GM12878 (cell line): Measurements from ENCODE around the gene ADCY1. TPM values are rescaled to one million over a fixed set of nuclear protein-coding genes. Genes with fewer than 3 reads are reported as not detected.

Source experiments
- ATAC-seq: fragments of 200-7000 bp; cut with Tn5 transposase; 3 replicates; pipeline ENCODE4 v1.9.1; 2020; ENCODE audit warnings: mild to moderate bottlenecking, moderate library complexity
- BruUV-seq: library from RNA; stranded (reverse); fragments of 400-500 nt; replicated peaks from 2 replicates; lab custom pipeline; 2021; lab: Mats Ljungman, UMichigan
- CTCF ChIA-PET: fragments of 300-600 bp; sonication (Branson Sonifier 250); formaldehyde crosslinking; extraction: SDS; loops from one replicate; lab custom pipeline; 2021; ENCODE audit warnings: inconsistent platforms; lab: Yijun Ruan, JAX
- POLR2A ChIA-PET: fragments of 350-600 bp; formaldehyde crosslinking; extraction: SDS; loops from one replicate; lab custom pipeline; 2021; ENCODE audit warnings: inconsistent platforms; lab: Charles Lee
- RAD21 ChIA-PET: fragments of 300-600 bp; sonication (Branson Sonifier 250); formaldehyde crosslinking; loops from one replicate; lab custom pipeline; 2023; ENCODE audit warnings: antibody characterized with exemption; ENCODE audit not compliant: unreplicated experiment; lab: Charles Lee
- SMC1A ChIA-PET: fragments of 300-600 bp; sonication (Branson Sonifier 250); formaldehyde crosslinking; loops from one replicate; lab custom pipeline; 2023; ENCODE audit not compliant: unreplicated experiment, uncharacterized antibody; lab: Charles Lee
- DNase-seq: peaks from one replicate; pipeline ENCODE4 v3.0.0-alpha.2; 2011; ENCODE audit warnings: low read depth, low spot score
- FAIRE-seq: peaks from 3 replicates; lab custom pipeline; 2011; peaks lifted over from hg19 to GRCh38; lab: Jason Lieb, UNC
- H2AFZ ChIP-seq: 2 replicates; pipeline ENCODE4 v1.6.0; 2011; ENCODE audit warnings: low read depth, low read length, control low read depth; ENCODE audit not compliant: control insufficient read depth
- H3K27ac ChIP-seq: 2 replicates; pipeline ENCODE4 v1.5.1; 2011; ENCODE audit warnings: control low read depth; ENCODE audit not compliant: control insufficient read depth, insufficient read depth
- H3K27me3 ChIP-seq, 2 experiments: replicated peaks in 1 of 2; 2 replicates each; pipeline versions ENCODE4 v1.6.0 to v1.6.1; 2011; ENCODE audit warnings: low read length in 1 of 2; ENCODE audit not compliant: control insufficient read depth in 2 of 2, insufficient read depth in 2 of 2
- H3K36me3 ChIP-seq, 2 experiments: 2 replicates each; pipeline ENCODE4 v1.5.1; 2011; ENCODE audit warnings: low read length in 1 of 2; ENCODE audit not compliant: control insufficient read depth in 2 of 2, insufficient read depth in 2 of 2
- H3K4me1 ChIP-seq: 2 replicates; pipeline ENCODE4 v1.6.1; 2011; ENCODE audit warnings: mild to moderate bottlenecking, low read length, moderate library complexity, mixed read lengths; ENCODE audit not compliant: control insufficient read depth, insufficient read depth
- H3K4me2 ChIP-seq: 2 replicates; pipeline ENCODE4 v1.6.0; 2011; ENCODE audit warnings: control low read depth; ENCODE audit not compliant: control insufficient read depth, insufficient read depth
- H3K4me3 ChIP-seq: fragments of 200-600 bp; sonication (generic); 2 replicates; pipeline ENCODE4 v1.5.1; 2016
- H3K79me2 ChIP-seq: 2 replicates; pipeline ENCODE4 v1.6.0; 2011; ENCODE audit warnings: low read length; ENCODE audit not compliant: control insufficient read depth, insufficient read depth
- H3K9ac ChIP-seq: 2 replicates; pipeline ENCODE4 v1.8.0; 2011; ENCODE audit warnings: low read length, control low read depth, mixed read lengths; ENCODE audit not compliant: control insufficient read depth, insufficient read depth
- H3K9me3 ChIP-seq: replicated peaks from 3 replicates; pipeline ENCODE4 v1.5.1; 2011; ENCODE audit warnings: mild to moderate bottlenecking, low read length; ENCODE audit not compliant: control insufficient read depth, insufficient read depth
- H4K20me1 ChIP-seq: 2 replicates; pipeline ENCODE4 v1.6.0; 2011; ENCODE audit not compliant: control insufficient read depth, insufficient read depth
- ATF7 ChIP-seq: fragments of 450-650 bp; IDR thresholded peaks from 2 replicates; pipeline ENCODE4 v1.6.1; 2016; ENCODE audit warnings: low read depth, mild to moderate bottlenecking
- BCLAF1 ChIP-seq: fragments of 450-650 bp; IDR thresholded peaks from 2 replicates; pipeline ENCODE4 v1.6.1; 2017; ENCODE audit warnings: antibody characterized with exemption, mild to moderate bottlenecking, moderate library complexity
- ETV6 ChIP-seq, 2 experiments: fragments of 450-650 bp in 1 of 2; IDR thresholded peaks in 1 of 2; conservative IDR thresholded peaks in 1 of 2; 2 replicates each; pipeline ENCODE4 v1.6.1; 2014; ENCODE audit warnings: antibody characterized with exemption in 1 of 2, borderline replicate concordance in 1 of 2, low read depth in 1 of 2, mild to moderate bottlenecking in 1 of 2, moderate library complexity in 1 of 2
- HDAC2 ChIP-seq: fragments of 200-600 bp; sonication (generic); IDR thresholded peaks from 2 replicates; pipeline ENCODE4 v1.6.1; 2017
- KAT2A ChIP-seq: conservative IDR thresholded peaks from 2 replicates; pipeline ENCODE4 v1.6.1; 2011; ENCODE audit warnings: low read depth, low read length; ENCODE audit not compliant: control insufficient read depth
- MTA2 ChIP-seq: fragments of 450-650 bp; IDR thresholded peaks from 2 replicates; pipeline ENCODE4 v1.6.1; 2016; ENCODE audit warnings: low read depth, mild to moderate bottlenecking, moderate library complexity
- MTA3 ChIP-seq: IDR thresholded peaks from 2 replicates; pipeline ENCODE4 v1.6.1; 2012; ENCODE audit warnings: low read length, inconsistent platforms, borderline replicate concordance
- PML ChIP-seq: IDR thresholded peaks from 2 replicates; pipeline ENCODE4 v1.6.1; 2012; ENCODE audit warnings: low read length, inconsistent platforms
- REST ChIP-seq: IDR thresholded peaks from 2 replicates; pipeline ENCODE4 v1.6.1; 2012; ENCODE audit warnings: mild to moderate bottlenecking, low read depth, low read length
- RFX5 ChIP-seq: IDR thresholded peaks from 2 replicates; pipeline ENCODE4 v1.6.1; 2011; ENCODE audit warnings: low read depth, low read length, improper control_type of control experiment
- SMC3 ChIP-seq: IDR thresholded peaks from 2 replicates; pipeline ENCODE4 v1.6.1; 2011; ENCODE audit warnings: low read length, improper control_type of control experiment, borderline replicate concordance
- TAF1 ChIP-seq: IDR thresholded peaks from 2 replicates; pipeline ENCODE4 v1.6.1; 2011; ENCODE audit warnings: mild to moderate bottlenecking, low read depth, low read length, borderline replicate concordance
- ZNF207 ChIP-seq: fragments of 450-650 bp; IDR thresholded peaks from 2 replicates; pipeline ENCODE4 v1.6.1; 2014; ENCODE audit warnings: antibody characterized with exemption, mild to moderate bottlenecking, borderline replicate concordance
- WGBS: methylation state at CpG from one replicate; pipeline ENCODE4 v1.1.6; 2016; ENCODE audit warnings: low lambda C conversion rate; ENCODE audit not compliant: insufficient replicate concordance, insufficient coverage; ENCODE audit errors: missing lambda C conversion rate; 5-methylcytosine and 5-hydroxymethylcytosine counted together
- in situ Hi-C: fragments of 300-500 bp; cut with MboI; formaldehyde crosslinking; loops from 9 replicates; pipeline ENCODE4 v1.14.3; 2018; ENCODE audit warnings: mixed read lengths
- intact Hi-C: fragments of 100-400 bp; cut with micrococcal nuclease; formaldehyde crosslinking; loops from one replicate; pipeline ENCODE4 v1.14.2; 2022; ENCODE audit not compliant: unreplicated experiment
- polyA plus RNA-seq, 11 experiments: library from polyadenylated mRNA; depleted of rRNA in 4 of 11; unstranded in 6 of 11; stranded (reverse) in 5 of 11; fragments of >200 nt; fragmentation: Nextera tagmentation in 4 of 11; fragmentation: Illumina TruSeq in 1 of 11; extraction: Ambion mirVana in 4 of 11; extraction: Trizol in 1 of 11; gene quantifications; 1 replicate in 1 of 11; 2 replicates in 10 of 11; pipeline versions ENCODE4 v1.2.1 to v1.2.3, GENCODE V29; 2011 to 2016; ENCODE audit warnings: inconsistent platforms in 2 of 11, missing spikeins in 2 of 11, low read depth in 1 of 11
- total RNA-seq, 4 experiments: library from RNA; depleted of rRNA in 3 of 4; stranded (reverse); fragments of >200 nt in 3 of 4; fragmentation: Illumina TruSeq in 1 of 4; extraction: Trizol in 1 of 4; gene quantifications; 2 replicates each; pipeline versions ENCODE4 v1.2.1 to v1.2.3, GENCODE V29; 2013 to 2021
- TF ChIP-seq, protein P1 (sequence below): fragments of 150-350 bp; IDR thresholded peaks from 2 replicates; pipeline ENCODE4 v1.6.1; 2014; ENCODE audit warnings: mild to moderate bottlenecking, low read depth, low read length

The ADCY1 gene
- total and polyA plus RNA-seq, 10 of the 15 experiments (the other 5 are each of a cell fraction or from before 2014, with no cell fraction given), result 0.13 to 1.4 (median 0.45) TPM; not detected in 1

- TF ChIP-seq PML (no peak), REST (no peak), MTA2 (no peak), ATF7 (no peak), RFX5 (no peak), MTA3 (no peak), ZNF207 (no peak), HDAC2 (no peak), KAT2A (no peak), TAF1 (no peak), ETV6 (conservative IDR thresholded peaks at IDR 0.05 in 1 of 2, IDR thresholded peaks at IDR 0.05 in 1 of 2; ENCODE audit: borderline replicate concordance in 1 of 2, low read depth in 1 of 2) (no peak), BCLAF1 (no peak), SMC3 (no peak)
- TF ChIP-seq, protein P1, sequence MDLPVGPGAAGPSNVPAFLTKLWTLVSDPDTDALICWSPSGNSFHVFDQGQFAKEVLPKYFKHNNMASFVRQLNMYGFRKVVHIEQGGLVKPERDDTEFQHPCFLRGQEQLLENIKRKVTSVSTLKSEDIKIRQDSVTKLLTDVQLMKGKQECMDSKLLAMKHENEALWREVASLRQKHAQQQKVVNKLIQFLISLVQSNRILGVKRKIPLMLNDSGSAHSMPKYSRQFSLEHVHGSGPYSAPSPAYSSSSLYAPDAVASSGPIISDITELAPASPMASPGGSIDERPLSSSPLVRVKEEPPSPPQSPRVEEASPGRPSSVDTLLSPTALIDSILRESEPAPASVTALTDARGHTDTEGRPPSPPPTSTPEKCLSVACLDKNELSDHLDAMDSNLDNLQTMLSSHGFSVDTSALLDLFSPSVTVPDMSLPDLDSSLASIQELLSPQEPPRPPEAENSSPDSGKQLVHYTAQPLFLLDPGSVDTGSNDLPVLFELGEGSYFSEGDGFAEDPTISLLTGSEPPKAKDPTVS, result no peak
- no peak overlapping the region for H3K4me3 ChIP-seq
- RAD21 ChIA-PET, result no interaction called here
- H3K4me2 ChIP-seq, result no peak overlapping the region
- peaks cover 0 to 2% of the 10 kb centered on the region in 2 experiments; a peak in 1 of 4 replicates for H3K27me3 ChIP-seq
- BruUV-seq, result no TSS peak
- no peaks in the 10 kb centered on the region for H3K79me2 ChIP-seq
- no peak overlapping the region for H3K27ac ChIP-seq
- CTCF ChIA-PET, result no interaction called here
- in situ Hi-C loops, result no loop called here
- no peak overlapping the region for H2AFZ ChIP-seq
- H3K9me3 ChIP-seq, result no peaks in the 10 kb centered on the region
- SMC1A ChIA-PET, result no interaction called here
- no peaks in the 10 kb centered on the region for H4K20me1 ChIP-seq
- no peaks in the 10 kb centered on the region for H3K4me1 ChIP-seq
- no peak for DNase-seq
- H3K36me3 ChIP-seq, result no peaks in the 10 kb centered on the region
- POLR2A ChIA-PET, result no interaction called here
- no peak for ATAC-seq
- no peak overlapping the region for H3K9ac ChIP-seq
- FAIRE-seq, result no peak
- WGBS, result 54% methylated on average over 6 of the region's 6 CpGs
- intact Hi-C loops, result no loop called here
Observed at GRCh38 chr7:45581271-45581780, 7.2 kb downstream of the ADCY1 start.
